SJSA1 (cell line): ENCODE measurements around the gene SLC39A10. TPM values are rescaled to one million over a fixed set of nuclear protein-coding genes. Genes with fewer than 3 reads are reported as not detected.
"Not testable (repeated sequence)": the region's sequence is repeated elsewhere in the genome, so short reads cannot be mapped to it uniquely, and the experiment has no call there.

ENCODE experiments used
- DNase-seq, 2 experiments: peaks; one replicate each; pipeline ENCODE4 v3.0.0-alpha.2; 2015 to 2020; ENCODE audit warnings: low spot score in 2 of 2, low read depth in 1 of 2
- H3K27ac ChIP-seq: fragments of 250-450 bp; sonication (Bioruptor Pico); 2 replicates; pipeline ENCODE4 v1.5.1; 2020; ENCODE audit warnings: mild to moderate bottlenecking, moderate library complexity
- H3K27me3 ChIP-seq: fragments of 250-450 bp; sonication (Bioruptor Pico); replicated peaks from 2 replicates; pipeline ENCODE4 v1.5.1; 2020; ENCODE audit warnings: mild to moderate bottlenecking, moderate library complexity
- H3K36me3 ChIP-seq: fragments of 250-450 bp; sonication (Bioruptor Pico); 2 replicates; pipeline ENCODE4 v1.5.1; 2020; ENCODE audit warnings: mild to moderate bottlenecking
- H3K4me1 ChIP-seq: fragments of 250-450 bp; sonication (Bioruptor Pico); replicated peaks from 2 replicates; pipeline ENCODE4 v1.6.1; 2021; ENCODE audit warnings: mild to moderate bottlenecking
- H3K4me3 ChIP-seq: fragments of 250-450 bp; sonication (Bioruptor Pico); 2 replicates; pipeline ENCODE4 v1.5.1; 2020; ENCODE audit warnings: mild to moderate bottlenecking
- H3K9me3 ChIP-seq: fragments of 250-450 bp; sonication (Bioruptor Pico); replicated peaks from 2 replicates; pipeline ENCODE4 v1.5.1; 2020; ENCODE audit warnings: mild to moderate bottlenecking
- total RNA-seq: library from RNA; depleted of rRNA; stranded (reverse); fragments of >200 nt; shearing (Covaris generic); gene quantifications from 2 replicates; pipeline ENCODE4 v1.2.3, GENCODE V29; 2014

The SLC39A10 gene
- total RNA-seq, 1 experiment from 2014 or later: 16.0 TPM

DNA sequence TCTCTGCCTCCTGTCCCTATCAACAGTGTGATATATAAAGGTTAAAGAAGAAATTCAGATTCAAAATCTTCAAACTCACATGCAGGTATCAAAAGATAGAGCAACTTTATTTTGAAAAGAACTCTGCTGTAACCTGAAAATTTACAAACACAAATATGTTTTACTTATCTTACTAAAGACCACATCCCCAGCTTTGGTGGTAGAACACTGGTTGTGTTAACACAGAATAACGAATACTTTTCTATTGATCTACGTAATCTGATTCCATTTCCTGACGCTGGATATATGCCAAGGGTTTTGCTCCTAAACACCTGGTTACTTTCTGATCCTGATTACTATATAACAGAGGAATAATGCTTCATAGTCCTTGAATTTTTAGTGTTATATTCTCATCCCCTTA, 23.1 kb upstream of the SLC39A10 start:
- Histone ChIP-seq H3K27me3 (no peaks in the 10 kb centered on the region), H3K27ac (no peak overlapping the region), H3K9me3 (no peaks in the 10 kb centered on the region; the same call in 1 of the 2 replicates), H3K4me3 (no peak overlapping the region), H3K36me3 (no peaks in the 10 kb centered on the region), H3K4me1 (no peaks in the 10 kb centered on the region)
- DNase-seq: no peak

DNA sequence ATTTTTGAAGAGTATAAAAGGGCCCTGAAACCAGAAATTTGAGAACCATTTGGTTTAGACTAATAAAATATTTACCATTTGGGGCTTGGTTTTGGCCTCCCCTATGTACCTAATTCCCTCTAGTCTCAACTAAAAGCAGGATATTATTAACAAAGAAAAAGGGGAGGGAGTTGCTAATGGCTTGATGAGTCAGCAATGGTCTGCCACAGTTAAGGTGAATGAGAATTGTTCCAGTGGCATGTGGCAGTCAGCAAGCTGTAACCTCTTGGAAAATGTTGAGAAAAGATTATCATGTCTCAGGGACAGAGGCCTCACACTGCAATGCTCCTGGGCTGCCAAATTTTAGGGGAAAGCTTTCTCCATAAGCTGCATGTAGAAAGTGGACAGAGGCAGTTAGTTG, 20.1 kb upstream of the SLC39A10 start:
- Histone ChIP-seq H3K27ac (no peak overlapping the region), H3K9me3 (no peaks in the 10 kb centered on the region; the same call in 1 of the 2 replicates), H3K36me3 (no peaks in the 10 kb centered on the region), H3K4me1 (no peaks in the 10 kb centered on the region), H3K4me3 (no peak overlapping the region), H3K27me3 (no peaks in the 10 kb centered on the region)
- no peak for DNase-seq

DNA sequence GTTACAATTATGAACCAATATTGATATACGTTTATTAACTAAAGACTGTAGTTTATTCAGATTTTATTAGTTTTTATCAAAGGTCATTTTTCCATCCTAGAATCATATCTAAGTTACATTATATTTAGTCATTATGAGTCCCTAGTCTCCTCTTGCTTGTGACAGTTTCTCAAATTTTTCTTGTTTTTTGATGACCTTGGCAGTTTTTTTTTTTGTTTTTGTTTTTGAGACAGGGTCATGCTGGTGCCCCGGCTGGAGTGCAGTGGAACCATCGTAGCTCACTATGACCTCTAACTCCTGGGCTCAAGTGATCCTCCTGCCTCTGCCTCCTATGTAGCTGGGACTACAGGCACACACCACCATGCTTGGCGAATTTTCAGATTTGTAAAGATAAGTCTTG, 18.3 kb upstream of the SLC39A10 start:
- H3K27ac ChIP-seq: no peak overlapping the region
- DNase-seq: no peak
- H3K4me1 ChIP-seq: no peaks in the 10 kb centered on the region
- no peaks in the 10 kb centered on the region for H3K36me3 ChIP-seq
- no peaks in the 10 kb centered on the region for H3K27me3 ChIP-seq
- no peak overlapping the region for H3K4me3 ChIP-seq
- H3K9me3 ChIP-seq: no peaks in the 10 kb centered on the region; the same call in 1 of the 2 replicates

DNA sequence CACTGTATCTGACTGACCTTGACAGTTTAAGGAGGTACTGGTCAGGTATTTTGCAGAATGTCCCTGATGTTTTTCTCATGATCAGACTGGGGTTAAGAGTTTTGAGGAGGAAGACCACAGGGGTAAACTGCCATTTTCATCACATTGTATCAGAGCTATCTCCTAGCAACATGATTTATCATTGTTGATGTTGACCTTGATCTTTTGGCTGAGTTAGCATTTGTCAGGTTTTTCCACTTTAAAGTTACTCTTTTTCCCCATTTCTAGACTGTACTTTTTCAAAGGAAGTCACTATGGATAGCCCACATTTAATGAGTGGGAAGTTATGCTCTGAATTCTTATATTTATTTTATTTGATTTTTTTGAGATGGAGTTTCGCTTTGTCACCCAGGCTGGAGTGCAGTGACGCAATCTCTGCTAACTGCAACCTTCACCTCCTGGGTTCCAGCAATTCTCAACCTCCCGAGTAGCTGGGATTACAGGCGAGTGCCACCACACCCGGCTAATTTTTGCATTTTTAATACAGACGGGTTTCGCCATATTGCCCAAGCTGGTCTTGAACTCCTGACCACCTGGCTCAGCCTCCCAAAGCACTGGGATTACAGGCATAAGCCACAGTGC, 17.7 kb upstream of the SLC39A10 start:
- H3K27me3 ChIP-seq: no peaks in the 10 kb centered on the region
- H3K27ac ChIP-seq: no peak overlapping the region
- H3K4me3 ChIP-seq: no peak overlapping the region
- H3K9me3 ChIP-seq: no peaks in the 10 kb centered on the region; the same call in 1 of the 2 replicates
- H3K36me3 ChIP-seq: no peaks in the 10 kb centered on the region
- no peak for DNase-seq
- no peaks in the 10 kb centered on the region for H3K4me1 ChIP-seq

DNA sequence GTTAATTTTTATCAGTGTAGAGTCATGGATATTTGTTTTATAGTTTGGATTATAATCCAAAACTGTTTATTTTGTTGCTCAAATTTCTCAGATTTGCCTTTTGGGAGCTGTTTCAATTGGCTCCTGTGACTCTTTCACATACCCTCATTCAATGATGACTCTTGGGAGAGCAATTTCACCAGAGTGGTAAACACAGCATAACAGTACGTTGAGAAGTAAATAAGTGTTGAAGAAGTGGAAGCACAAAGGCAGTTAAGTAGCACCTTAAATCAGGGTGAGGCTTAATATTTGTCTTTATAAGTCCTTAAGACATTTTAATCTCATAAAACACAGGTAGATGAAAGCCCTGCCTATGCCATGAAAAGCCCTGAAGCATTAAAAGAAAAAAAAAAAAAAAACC, 17.1 kb upstream of the SLC39A10 start:
- DNase-seq: no peak
- H3K27ac ChIP-seq: no peak overlapping the region

DNA sequence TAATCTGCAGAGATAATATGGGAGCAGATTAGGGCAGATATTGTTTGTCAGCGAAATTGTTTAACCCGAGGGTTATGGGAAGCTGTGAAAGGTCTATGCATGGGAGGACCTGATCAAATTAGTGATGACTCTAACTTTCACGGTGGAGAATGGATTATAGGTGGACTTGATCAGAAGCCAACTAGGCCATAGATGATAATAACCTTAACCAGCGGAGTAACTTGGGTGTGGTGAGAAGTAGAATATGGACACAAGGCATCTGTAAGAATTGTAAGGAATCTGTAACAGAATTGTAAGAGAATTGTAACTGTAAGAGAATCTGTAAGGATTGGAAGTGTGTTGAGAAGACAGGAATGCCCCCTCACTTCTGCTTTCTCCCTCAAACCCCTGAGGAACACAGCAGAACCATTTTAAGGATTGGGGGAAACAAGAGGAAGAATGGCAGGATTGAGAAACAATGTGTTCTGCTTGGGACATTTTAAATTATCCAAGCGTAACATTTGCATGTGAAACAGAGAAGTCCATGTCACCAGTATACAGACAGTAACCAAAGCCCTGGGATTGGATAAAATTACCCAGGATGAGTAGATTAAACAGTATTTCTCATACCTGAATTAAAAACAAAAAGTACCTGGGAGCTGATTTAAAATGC, 14.9 kb upstream of the SLC39A10 start:
- Histone ChIP-seq H3K27ac (no peak overlapping the region), H3K4me1 (no peaks in the 10 kb centered on the region), H3K36me3 (no peaks in the 10 kb centered on the region), H3K4me3 (no peak overlapping the region), H3K9me3 (no peaks in the 10 kb centered on the region), H3K27me3 (no peaks in the 10 kb centered on the region)
- DNase-seq: no peak

More for the DNA sequence above, 17.1 kb upstream of the SLC39A10 start:
- H3K4me1 ChIP-seq: no peaks in the 10 kb centered on the region
- no peaks in the 10 kb centered on the region; the same call in 1 of the 2 replicates for H3K9me3 ChIP-seq
- no peaks in the 10 kb centered on the region for H3K27me3 ChIP-seq
- H3K4me3 ChIP-seq: no peak overlapping the region
- H3K36me3 ChIP-seq: no peaks in the 10 kb centered on the region

DNA sequence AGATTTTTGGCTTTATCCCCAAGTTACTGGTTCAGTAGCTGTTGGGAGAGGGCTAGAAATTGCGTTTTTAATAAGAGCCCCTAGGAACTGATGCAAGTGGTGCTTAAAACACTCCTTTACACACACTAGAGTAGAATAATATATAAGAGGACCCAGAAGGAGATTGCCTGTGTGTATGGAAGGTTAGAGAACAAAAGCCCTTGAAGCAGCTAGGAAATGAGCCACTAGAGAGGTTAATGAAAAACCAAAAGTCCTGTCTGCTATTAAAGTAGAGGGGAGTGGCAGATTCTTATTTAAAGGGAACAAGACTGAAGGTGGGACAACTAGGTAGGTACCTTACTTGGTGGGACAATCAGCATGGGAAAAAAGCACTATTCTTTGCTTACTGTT, 14.4 kb upstream of the SLC39A10 start:
- DNase-seq: no peak
- H3K4me1 ChIP-seq: no peaks in the 10 kb centered on the region
- no peaks in the 10 kb centered on the region for H3K36me3 ChIP-seq
- no peaks in the 10 kb centered on the region for H3K27me3 ChIP-seq
- no peak overlapping the region for H3K27ac ChIP-seq
- H3K4me3 ChIP-seq: no peak overlapping the region
- no peaks in the 10 kb centered on the region for H3K9me3 ChIP-seq

DNA sequence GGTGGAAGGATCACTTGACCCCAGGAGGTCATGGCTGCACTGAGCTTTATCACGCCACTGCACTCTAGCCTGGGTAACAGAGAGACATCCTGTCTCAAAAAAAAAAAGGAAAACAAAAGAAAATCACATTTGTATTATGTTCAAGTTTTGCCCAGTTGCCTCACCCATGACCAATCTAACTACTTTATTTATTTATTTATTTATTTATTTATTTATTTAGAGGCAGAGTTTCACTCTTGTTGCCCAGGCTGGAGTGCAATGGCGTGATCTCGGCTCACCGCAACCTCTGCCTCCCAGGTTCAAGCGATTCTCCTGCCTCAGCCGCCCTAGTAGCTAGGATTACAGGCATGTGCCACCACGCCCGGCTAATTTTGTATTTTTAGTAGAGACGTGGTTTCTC, 12.3 kb upstream of the SLC39A10 start:
- not testable (repeated sequence) for H3K27ac ChIP-seq, H3K4me3 ChIP-seq, H3K27me3 ChIP-seq, DNase-seq, H3K9me3 ChIP-seq, H3K36me3 ChIP-seq, H3K4me1 ChIP-seq

DNA sequence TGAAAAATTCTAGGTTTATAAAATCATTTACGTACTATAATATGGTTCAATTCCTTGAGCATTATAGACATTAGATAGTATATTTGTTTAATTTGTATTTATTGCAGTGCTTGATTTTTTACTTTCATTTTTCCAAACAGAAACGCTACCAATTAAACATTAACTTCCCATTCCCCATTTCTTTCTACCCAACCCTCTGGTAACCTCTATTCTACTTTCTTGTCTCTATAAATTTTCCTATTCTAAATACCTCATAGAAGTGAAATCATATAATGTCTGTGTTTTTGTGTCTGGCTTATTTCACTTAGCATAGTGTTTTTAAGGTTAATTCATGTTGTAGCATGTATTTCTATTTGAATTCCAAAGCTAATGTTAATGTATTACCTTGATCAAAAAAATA, 11.6 kb upstream of the SLC39A10 start:
- Histone ChIP-seq H3K4me3 (no peak overlapping the region), H3K9me3 (no peaks in the 10 kb centered on the region), H3K27me3 (no peaks in the 10 kb centered on the region), H3K4me1 (no peaks in the 10 kb centered on the region), H3K36me3 (no peaks in the 10 kb centered on the region), H3K27ac (no peak overlapping the region)
- no peak for DNase-seq

DNA sequence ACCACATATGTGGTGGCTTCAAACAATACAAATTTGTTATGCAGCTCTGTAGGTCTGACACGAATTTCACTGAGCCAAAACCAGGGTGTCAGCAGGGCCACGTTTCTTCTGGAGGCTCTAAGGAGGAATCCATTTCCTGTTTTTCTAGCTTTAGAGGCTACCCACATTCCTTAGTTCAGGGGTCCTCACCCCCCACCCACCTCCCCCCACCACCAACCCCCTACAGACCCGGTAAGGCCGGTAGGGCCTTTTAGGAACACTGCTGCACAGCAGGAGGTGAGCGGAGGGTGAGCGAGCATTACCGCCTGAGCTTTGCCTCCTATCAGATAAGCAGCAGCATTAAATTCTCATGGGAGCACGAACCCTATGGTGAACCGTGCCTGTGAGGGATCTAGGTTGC, 10.6 kb upstream of the SLC39A10 start:
- DNase-seq: no peak
- Histone ChIP-seq H3K4me3 (no peak overlapping the region), H3K9me3 (no peaks in the 10 kb centered on the region), H3K27me3 (no peaks in the 10 kb centered on the region), H3K27ac (no peak overlapping the region), H3K36me3 (no peaks in the 10 kb centered on the region), H3K4me1 (no peaks in the 10 kb centered on the region)

DNA sequence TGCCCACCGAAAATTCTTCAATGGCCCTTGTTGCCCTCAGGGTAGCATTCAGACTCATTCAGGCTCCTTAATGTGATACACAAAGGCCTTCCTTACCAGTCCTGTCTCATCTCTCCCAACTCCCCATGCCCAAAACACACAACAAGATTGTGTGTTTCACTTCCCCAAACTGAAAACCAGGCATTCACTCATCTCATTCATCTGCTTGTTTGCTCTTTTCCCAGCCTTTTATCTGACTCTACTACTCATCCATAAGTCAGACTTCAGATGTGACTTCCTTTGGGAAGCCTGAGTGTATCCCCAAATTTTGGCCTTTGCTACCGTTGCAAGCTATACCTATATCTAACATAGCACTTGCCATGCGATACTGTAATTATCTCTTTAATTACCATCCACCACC, 9.7 kb upstream of the SLC39A10 start:
- Histone ChIP-seq H3K27me3 (no peaks in the 10 kb centered on the region), H3K36me3 (no peaks in the 10 kb centered on the region), H3K27ac (no peak overlapping the region), H3K4me3 (no peak overlapping the region), H3K9me3 (no peaks in the 10 kb centered on the region), H3K4me1 (no peaks in the 10 kb centered on the region)
- DNase-seq: no peak

DNA sequence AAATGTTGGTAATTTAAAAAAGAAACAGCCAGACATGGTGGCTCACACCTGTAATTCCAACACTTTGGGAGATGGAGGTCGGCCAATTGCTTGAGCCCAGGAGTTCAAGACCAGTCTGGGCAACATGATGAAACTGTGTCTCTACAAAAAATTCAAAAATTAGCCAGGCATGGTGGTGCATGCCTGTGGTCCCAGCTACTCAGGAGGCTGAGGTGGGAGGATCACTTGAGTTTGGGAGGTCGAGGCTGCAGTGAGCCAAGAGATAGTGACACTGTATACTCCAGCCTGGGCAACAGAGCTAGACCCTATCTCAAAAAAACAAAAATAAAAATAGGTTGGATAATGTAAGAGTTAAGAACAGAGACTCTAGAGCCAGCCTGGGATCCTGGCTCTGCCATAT, 8.7 kb upstream of the SLC39A10 start:
- H3K27me3 ChIP-seq, H3K4me1 ChIP-seq, H3K4me3 ChIP-seq, DNase-seq, H3K27ac ChIP-seq, H3K36me3 ChIP-seq, H3K9me3 ChIP-seq: not testable (repeated sequence)

DNA sequence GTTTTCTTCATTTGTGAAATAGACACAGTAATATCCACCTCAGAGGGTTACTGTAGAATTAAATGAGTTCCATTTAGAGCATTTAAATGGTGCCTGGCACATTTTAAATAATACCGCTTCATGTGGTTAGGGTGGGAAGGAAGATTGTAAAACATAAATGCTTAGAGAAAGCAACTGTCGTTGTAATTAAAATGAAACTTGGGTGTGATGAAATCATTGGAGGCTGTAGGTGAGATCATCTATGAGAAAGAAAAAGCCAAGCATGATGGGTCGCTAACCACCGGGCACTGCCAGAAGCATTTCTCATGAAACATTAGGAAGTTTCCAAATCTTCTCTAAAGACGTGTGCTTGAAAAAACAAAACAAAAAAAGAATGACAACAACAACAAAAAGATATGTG, 8.2 kb upstream of the SLC39A10 start:
- no peak for DNase-seq
- Histone ChIP-seq H3K36me3 (no peaks in the 10 kb centered on the region), H3K27ac (no peak overlapping the region)

DNA sequence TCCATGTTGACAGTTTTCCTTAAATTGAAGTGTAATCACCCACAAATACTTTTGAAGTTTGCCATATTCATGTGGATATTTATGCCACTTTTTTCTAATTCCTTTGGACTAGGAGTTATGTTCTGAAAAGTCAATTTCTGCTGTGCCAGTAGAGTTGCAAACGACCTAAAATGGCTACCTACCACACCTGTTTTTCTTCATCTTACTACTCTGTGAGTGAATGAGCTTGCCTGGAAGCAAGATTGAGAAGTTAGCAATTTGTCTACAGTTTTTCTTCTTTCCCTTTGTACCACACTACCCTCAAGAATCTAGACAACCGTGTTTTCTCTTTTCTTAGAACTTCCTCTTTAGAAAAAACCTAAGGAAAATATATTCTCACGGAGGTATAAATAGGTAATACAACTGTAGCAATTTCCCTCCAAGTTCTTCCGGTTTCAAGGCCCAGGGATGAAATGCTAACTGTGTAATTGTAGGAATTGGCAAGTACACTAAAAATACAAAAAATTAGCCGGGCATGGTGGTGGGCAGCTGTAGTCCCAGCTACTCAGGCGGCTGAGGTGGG, 7.3 kb upstream of the SLC39A10 start:
- no peak overlapping the region for H3K27ac ChIP-seq
- no peaks in the 10 kb centered on the region for H3K27me3 ChIP-seq
- H3K4me3 ChIP-seq: no peak overlapping the region
- H3K36me3 ChIP-seq: no peaks in the 10 kb centered on the region
- no peaks in the 10 kb centered on the region for H3K4me1 ChIP-seq
- DNase-seq: no peak
- no peaks in the 10 kb centered on the region for H3K9me3 ChIP-seq

More for the DNA sequence above, 8.2 kb upstream of the SLC39A10 start:
- Histone ChIP-seq H3K9me3 (no peaks in the 10 kb centered on the region), H3K27me3 (no peaks in the 10 kb centered on the region), H3K4me1 (no peaks in the 10 kb centered on the region), H3K4me3 (no peak overlapping the region)
